Ishikawa (cell line): ENCODE data around the gene SLC12A3.

Experiments used
- CEBPB ChIP-seq: IDR thresholded peaks from 2 replicates; pipeline ENCODE4 v1.6.1; 2012
- CREB1 ChIP-seq: IDR thresholded peaks from 2 replicates; pipeline ENCODE4 v1.6.1; 2012; ENCODE audit warnings: low read depth
- EGR1 ChIP-seq: IDR thresholded peaks from 2 replicates; pipeline ENCODE4 v1.6.1; 2012
- EP300 ChIP-seq: IDR thresholded peaks from 2 replicates; pipeline ENCODE4 v1.6.1; 2012; ENCODE audit warnings: borderline replicate concordance
- FOXM1 ChIP-seq: IDR thresholded peaks from 2 replicates; pipeline ENCODE4 v1.6.1; 2012; ENCODE audit warnings: low read depth, borderline replicate concordance
- MAX ChIP-seq: IDR thresholded peaks from 2 replicates; pipeline ENCODE4 v1.6.1; 2012
- NFIC ChIP-seq: IDR thresholded peaks from 2 replicates; pipeline ENCODE4 v1.6.1; 2012
- RAD21 ChIP-seq: IDR thresholded peaks from 2 replicates; pipeline ENCODE4 v1.6.1; 2012; ENCODE audit warnings: low read depth
- REST ChIP-seq: IDR thresholded peaks from 2 replicates; pipeline ENCODE4 v1.6.1; 2012; ENCODE audit warnings: low read depth, mild to moderate bottlenecking
- TAF1 ChIP-seq: IDR thresholded peaks from 2 replicates; pipeline ENCODE4 v1.6.1; 2012; ENCODE audit warnings: low read depth, mild to moderate bottlenecking
- TCF12 ChIP-seq: IDR thresholded peaks from 2 replicates; pipeline ENCODE4 v1.6.1; 2012; ENCODE audit warnings: low read depth
- TEAD4 ChIP-seq: IDR thresholded peaks from 2 replicates; pipeline ENCODE4 v1.6.1; 2012
- USF1 ChIP-seq: IDR thresholded peaks from 2 replicates; pipeline ENCODE4 v1.6.1; 2012
- YY1 ChIP-seq: IDR thresholded peaks from 2 replicates; pipeline ENCODE4 v1.6.1; 2012; ENCODE audit warnings: low read depth
- ZBTB7A ChIP-seq: IDR thresholded peaks from 2 replicates; pipeline ENCODE4 v1.6.1; 2012; ENCODE audit warnings: low read depth

Gene SLC12A3

DNA sequence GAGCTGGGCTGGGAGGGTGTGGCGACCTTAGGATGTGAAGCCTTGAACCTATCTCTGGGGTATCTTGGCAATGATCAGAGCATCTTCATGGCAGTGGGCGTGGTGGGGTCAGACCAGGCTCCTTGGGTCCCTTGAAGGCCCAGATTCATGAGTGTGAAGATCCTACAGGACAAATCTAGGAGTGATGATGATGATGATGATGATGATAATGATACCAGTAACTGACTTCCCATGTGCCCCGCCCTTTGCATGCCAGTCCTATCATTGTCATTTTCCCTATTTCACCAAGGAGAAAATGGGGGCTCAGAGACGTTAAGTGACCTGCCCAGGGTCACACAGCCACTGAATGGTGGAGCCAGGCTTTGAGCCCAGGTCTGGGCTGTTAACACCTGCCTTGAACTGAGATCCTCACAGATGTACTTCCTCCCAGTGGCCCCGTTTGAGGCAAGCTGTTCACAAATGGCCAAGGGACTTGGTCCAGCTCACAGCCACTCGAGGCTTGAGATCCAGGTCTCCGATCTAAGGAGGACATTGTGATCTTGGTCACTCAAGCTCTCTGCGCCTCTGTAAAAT, 13.4 kb downstream of the SLC12A3 start:
- TF ChIP-seq USF1 (no peak), CREB1 (no peak), FOXM1 (no peak), EGR1 (no peak), RAD21 (no peak), TAF1 (no peak), EP300 (no peak), NFIC (no peak), YY1 (no peak), CEBPB (no peak), TCF12 (no peak)

- no peak for TF ChIP-seq RAD21
Measured at GRCh38 chr16:56879276-56879675, 14.3 kb downstream of the SLC12A3 start.

GRCh38 chr16:56880176-56880575, 15.2 kb downstream of the SLC12A3 start:
- TF ChIP-seq REST (no peak), YY1 (no peak), EP300 (no peak), TEAD4 (no peak), NFIC (no peak), EGR1 (no peak), FOXM1 (no peak), CEBPB (no peak), TCF12 (no peak), USF1 (no peak), CREB1 (no peak), ZBTB7A (no peak), TAF1 (no peak), MAX (no peak), RAD21 (no peak)

- no peak for TF ChIP-seq YY1
- TF ChIP-seq ZBTB7A, result no peak
- TF ChIP-seq TAF1, result no peak
- TF ChIP-seq EP300, result no peak
- TF ChIP-seq MAX, result no peak
- TF ChIP-seq REST, result no peak
- TF ChIP-seq TCF12, result no peak
- no peak for TF ChIP-seq RAD21
- TF ChIP-seq USF1, result no peak
- TF ChIP-seq FOXM1, result no peak
- TF ChIP-seq CEBPB, result no peak
Measured at GRCh38 chr16:56880685-56881084, 15.7 kb downstream of the SLC12A3 start.

- TF ChIP-seq TAF1, result no peak
- no peak for TF ChIP-seq RAD21
- TF ChIP-seq EP300, result no peak
- TF ChIP-seq ZBTB7A, result no peak
- no peak for TF ChIP-seq NFIC
- no peak for TF ChIP-seq REST
- TF ChIP-seq EGR1, result no peak
- TF ChIP-seq TCF12, result no peak
- TF ChIP-seq TEAD4, result no peak
Measured at GRCh38 chr16:56882077-56882800, 17.2 kb downstream of the SLC12A3 start.
